B cell (primary cell): Measurements from ENCODE around the gene SRCAP.
"Not testable (repeated sequence)": the region's sequence is repeated elsewhere in the genome, so short reads cannot be mapped to it uniquely, and the experiment has no call there.

Experiments used
- CTCF ChIP-seq: fragments of 200-600 bp; IDR thresholded peaks from one replicate; pipeline ENCODE4 v1.8.0; 2022; ENCODE audit warnings: antibody characterized with exemption, mild to moderate bottlenecking
- EZH2 ChIP-seq: IDR thresholded peaks from 2 replicates; pipeline ENCODE4 v1.6.1; 2012; ENCODE audit warnings: borderline replicate concordance, low read depth, mild to moderate bottlenecking, moderate library complexity, low read length; ENCODE audit not compliant: insufficient read depth, poor library complexity, severe bottlenecking

- TF ChIP-seq EZH2, CTCF: not testable (repeated sequence)
Measured at GRCh38 chr16:30696646-30697045, 2.3 kb upstream of the SRCAP start.
